ENCODE results near the gene ISY1. TPM values are rescaled to one million over a fixed set of nuclear protein-coding genes. Genes with fewer than 3 reads are reported as not detected.
"Not testable (repeated sequence)": the region's sequence is repeated elsewhere in the genome, so short reads cannot be mapped to it uniquely, and the experiment has no call there.

Gene ISY1
- total RNA-seq, 2 donors from 2014 or later = 32.8 to 36.9 TPM

GRCh38 chr3:129117134-129117533, 43.7 kb downstream of the ISY1 start:
- Histone ChIP-seq H3K9me3 (no peaks in the 10 kb centered on the region), H3K36me3 (no peaks in the 10 kb centered on the region), H3K27me3 (no peaks in the 10 kb centered on the region), H3K4me3 (no peak overlapping the region), H3K9ac (ENCODE audit: low read depth in 2 of 2, low read length in 2 of 2) (no peak overlapping the region), H3K4me1 (peaks cover 21% of the 10 kb centered on the region), H3K27ac (no peak overlapping the region)
- TF ChIP-seq CTCF (IDR thresholded peaks at IDR 0.05) = no peak
- DNase-seq = no peak
- intact Hi-C loops (cut with DNase I) = no loop called here

- H3K9ac ChIP-seq (ENCODE audit: low read depth in 2 of 2, low read length in 2 of 2) = peak overlapping the region in 1 of 2 donors; percentile 63
- no peak overlapping the region for H3K4me3 ChIP-seq
- H3K4me1 ChIP-seq = peaks cover 21% of the 10 kb centered on the region
- no peaks in the 10 kb centered on the region for H3K36me3 ChIP-seq
- H3K27ac ChIP-seq = no peak overlapping the region
- no peaks in the 10 kb centered on the region for H3K27me3 ChIP-seq
- H3K9me3 ChIP-seq = no peaks in the 10 kb centered on the region
- peak; percentile 42 for DNase-seq
- TF ChIP-seq CTCF (IDR thresholded peaks at IDR 0.05) = no peak
- intact Hi-C loops (cut with DNase I) = no loop called here
Measured at GRCh38 chr3:129116482-129116946, 44.3 kb downstream of the ISY1 start.

- intact Hi-C loops (cut with DNase I) = no loop called here
- Histone ChIP-seq H3K27me3 (no peaks in the 10 kb centered on the region), H3K9ac (ENCODE audit: low read depth in 2 of 2, low read length in 2 of 2) (no peak overlapping the region), H3K36me3 (no peaks in the 10 kb centered on the region), H3K4me3 (no peak overlapping the region), H3K9me3 (no peaks in the 10 kb centered on the region), H3K4me1 (peaks cover 15% of the 10 kb centered on the region), H3K27ac (no peak overlapping the region)
- TF ChIP-seq CTCF (IDR thresholded peaks at IDR 0.05) = no peak
- no peak for DNase-seq
Measured at GRCh38 chr3:129114455-129114854, 46.4 kb downstream of the ISY1 start.

GRCh38 chr3:129112308-129113052, 48.4 kb downstream of the ISY1 start:
- no peak overlapping the region for H3K9ac ChIP-seq (ENCODE audit: low read depth in 2 of 2, low read length in 2 of 2)
- H3K27ac ChIP-seq = no peak overlapping the region

GRCh38 chr3:129111076-129111780, 49.6 kb downstream of the ISY1 start:
- H3K4me3 ChIP-seq; H3K27me3 ChIP-seq; DNase-seq; H3K9ac ChIP-seq (ENCODE audit: low read depth in 2 of 2, low read length in 2 of 2); H3K4me1 ChIP-seq; H3K27ac ChIP-seq; intact Hi-C loops (cut with DNase I); H3K9me3 ChIP-seq; H3K36me3 ChIP-seq: not testable (repeated sequence)

More at GRCh38 chr3:129112308-129113052, 48.4 kb downstream of the ISY1 start:
- TF ChIP-seq CTCF (IDR thresholded peaks at IDR 0.05) = no peak
- intact Hi-C loops (cut with DNase I) = no loop called here
- Histone ChIP-seq H3K9me3 (no peaks in the 10 kb centered on the region), H3K36me3 (peaks cover 9% of the 10 kb centered on the region), H3K4me1 (peaks cover 8% of the 10 kb centered on the region), H3K4me3 (no peak overlapping the region), H3K27me3 (no peaks in the 10 kb centered on the region)
- DNase-seq = no peak

- no peaks in the 10 kb centered on the region for H3K9me3 ChIP-seq
- H3K36me3 ChIP-seq = peaks cover 9% of the 10 kb centered on the region
- DNase-seq = no peak
- intact Hi-C loops (cut with DNase I) = no loop called here
- H3K4me3 ChIP-seq = no peak overlapping the region
- no peaks in the 10 kb centered on the region for H3K27me3 ChIP-seq
- no peak for TF ChIP-seq CTCF (IDR thresholded peaks at IDR 0.05)
- no peaks in the 10 kb centered on the region for H3K4me1 ChIP-seq
- H3K27ac ChIP-seq = no peak overlapping the region
- no peak overlapping the region for H3K9ac ChIP-seq (ENCODE audit: low read depth in 2 of 2, low read length in 2 of 2)
Measured at GRCh38 chr3:129107793-129108192, 53.1 kb downstream of the ISY1 start.
